Measurements from ENCODE around the gene CTNND2.

CTNND2 gene

GRCh38 chr5:11520241-11520930 lies 383.9 kb downstream of the CTNND2 start:
- H3K4me1 ChIP-seq (ENCODE audit: control insufficient read depth, insufficient read depth, low read length), result peaks cover 21% of the 10 kb centered on the region
- H3K27ac ChIP-seq (ENCODE audit: insufficient read depth, low read depth, low read length, poor library complexity, severe bottlenecking), result no peak overlapping the region
- 90 to 96% methylated on average over 3 of the region's 3 CpGs for WGBS, 2 experiments
- H3K27me3 ChIP-seq (ENCODE audit: control insufficient read depth, insufficient read depth, low read length, poor library complexity, severe bottlenecking), result no peaks in the 10 kb centered on the region
- no peaks in the 10 kb centered on the region for H3K36me3 ChIP-seq (ENCODE audit: control insufficient read depth, insufficient read depth, low read length)
- H3K4me3 ChIP-seq (ENCODE audit: insufficient read depth, low read depth, low read length), result no peak overlapping the region
- no peaks in the 10 kb centered on the region for H3K9me3 ChIP-seq (ENCODE audit: control insufficient read depth, low read length)

- Histone ChIP-seq H3K27me3 (ENCODE audit: control insufficient read depth, insufficient read depth, low read length, poor library complexity, severe bottlenecking) (no peaks in the 10 kb centered on the region), H3K9me3 (ENCODE audit: control insufficient read depth, low read length) (no peaks in the 10 kb centered on the region), H3K36me3 (ENCODE audit: control insufficient read depth, insufficient read depth, low read length) (no peaks in the 10 kb centered on the region), H3K4me1 (ENCODE audit: control insufficient read depth, insufficient read depth, low read length) (peaks cover 10% of the 10 kb centered on the region), H3K4me3 (ENCODE audit: insufficient read depth, low read depth, low read length) (no peak overlapping the region), H3K27ac (ENCODE audit: insufficient read depth, low read depth, low read length, poor library complexity, severe bottlenecking) (no peak overlapping the region)
- no CpG with 5 or more reads among the region's 2 CpGs for WGBS, 2 experiments
These were observed 385.0 kb downstream of the CTNND2 start for GRCh38 chr5:11519236-11519635.

- Histone ChIP-seq H3K36me3 (ENCODE audit: control insufficient read depth, insufficient read depth, low read length) (no peaks in the 10 kb centered on the region), H3K4me1 (ENCODE audit: control insufficient read depth, insufficient read depth, low read length) (peaks cover 4% of the 10 kb centered on the region), H3K27ac (ENCODE audit: insufficient read depth, low read depth, low read length, poor library complexity, severe bottlenecking) (no peak overlapping the region), H3K9me3 (ENCODE audit: control insufficient read depth, low read length) (no peaks in the 10 kb centered on the region), H3K27me3 (ENCODE audit: control insufficient read depth, insufficient read depth, low read length, poor library complexity, severe bottlenecking) (no peaks in the 10 kb centered on the region), H3K4me3 (ENCODE audit: insufficient read depth, low read depth, low read length) (no peak overlapping the region)
- 92 to 97% methylated on average over 1 to 2 of the region's 2 CpGs for WGBS, 2 experiments
These were observed 385.6 kb downstream of the CTNND2 start for GRCh38 chr5:11518676-11519075.

GRCh38 chr5:11514705-11515432 lies 389.4 kb downstream of the CTNND2 start:
- 86 to 87% methylated on average over 8 to 9 of the region's 11 CpGs for WGBS, 2 experiments
- Histone ChIP-seq H3K27ac (ENCODE audit: insufficient read depth, low read depth, low read length, poor library complexity, severe bottlenecking) (no peak overlapping the region), H3K27me3 (ENCODE audit: control insufficient read depth, insufficient read depth, low read length, poor library complexity, severe bottlenecking) (no peaks in the 10 kb centered on the region), H3K4me3 (ENCODE audit: insufficient read depth, low read depth, low read length) (no peak overlapping the region), H3K4me1 (ENCODE audit: control insufficient read depth, insufficient read depth, low read length) (no peaks in the 10 kb centered on the region), H3K36me3 (ENCODE audit: control insufficient read depth, insufficient read depth, low read length) (no peaks in the 10 kb centered on the region), H3K9me3 (ENCODE audit: control insufficient read depth, low read length) (no peaks in the 10 kb centered on the region)

GRCh38 chr5:11511878-11512277 lies 392.4 kb downstream of the CTNND2 start:
- Histone ChIP-seq H3K9me3 (ENCODE audit: control insufficient read depth, low read length) (no peaks in the 10 kb centered on the region), H3K27ac (ENCODE audit: insufficient read depth, low read depth, low read length, poor library complexity, severe bottlenecking) (no peak overlapping the region)

GRCh38 chr5:11510889-11511288 lies 393.4 kb downstream of the CTNND2 start:
- Histone ChIP-seq H3K27me3 (ENCODE audit: control insufficient read depth, insufficient read depth, low read length, poor library complexity, severe bottlenecking) (no peaks in the 10 kb centered on the region), H3K4me1 (ENCODE audit: control insufficient read depth, insufficient read depth, low read length) (peaks cover 4% of the 10 kb centered on the region), H3K27ac (ENCODE audit: insufficient read depth, low read depth, low read length, poor library complexity, severe bottlenecking) (no peak overlapping the region), H3K9me3 (ENCODE audit: control insufficient read depth, low read length) (no peaks in the 10 kb centered on the region), H3K36me3 (ENCODE audit: control insufficient read depth, insufficient read depth, low read length) (no peaks in the 10 kb centered on the region), H3K4me3 (ENCODE audit: insufficient read depth, low read depth, low read length) (no peak overlapping the region)
- 100% methylated on average over 1 of the region's 1 CpG for WGBS, 2 experiments

More at GRCh38 chr5:11511878-11512277, 392.4 kb downstream of the CTNND2 start:
- peaks cover 4% of the 10 kb centered on the region for H3K4me1 ChIP-seq (ENCODE audit: control insufficient read depth, insufficient read depth, low read length)
- 77 to 79% methylated on average over 2 of the region's 2 CpGs for WGBS, 2 experiments
- no peaks in the 10 kb centered on the region for H3K27me3 ChIP-seq (ENCODE audit: control insufficient read depth, insufficient read depth, low read length, poor library complexity, severe bottlenecking)
- H3K4me3 ChIP-seq (ENCODE audit: insufficient read depth, low read depth, low read length), result no peak overlapping the region
- no peaks in the 10 kb centered on the region for H3K36me3 ChIP-seq (ENCODE audit: control insufficient read depth, insufficient read depth, low read length)

GRCh38 chr5:11509793-11510192 lies 394.5 kb downstream of the CTNND2 start:
- Histone ChIP-seq H3K36me3 (ENCODE audit: control insufficient read depth, insufficient read depth, low read length) (no peaks in the 10 kb centered on the region), H3K4me3 (ENCODE audit: insufficient read depth, low read depth, low read length) (no peak overlapping the region), H3K4me1 (ENCODE audit: control insufficient read depth, insufficient read depth, low read length) (peaks cover 9% of the 10 kb centered on the region), H3K27me3 (ENCODE audit: control insufficient read depth, insufficient read depth, low read length, poor library complexity, severe bottlenecking) (no peaks in the 10 kb centered on the region), H3K27ac (ENCODE audit: insufficient read depth, low read depth, low read length, poor library complexity, severe bottlenecking) (no peak overlapping the region), H3K9me3 (ENCODE audit: control insufficient read depth, low read length) (no peaks in the 10 kb centered on the region)
- 86 to 94% methylated on average over 7 of the region's 7 CpGs for WGBS, 2 experiments

- Histone ChIP-seq H3K27ac (ENCODE audit: insufficient read depth, low read depth, low read length, poor library complexity, severe bottlenecking) (no peak overlapping the region), H3K27me3 (ENCODE audit: control insufficient read depth, insufficient read depth, low read length, poor library complexity, severe bottlenecking) (no peaks in the 10 kb centered on the region)
- 91 to 94% methylated on average over 9 of the region's 9 CpGs for WGBS, 2 experiments
These were observed 396.9 kb downstream of the CTNND2 start for GRCh38 chr5:11507156-11507910.

GRCh38 chr5:11504886-11505193 lies 399.4 kb downstream of the CTNND2 start:
- Histone ChIP-seq H3K9me3 (ENCODE audit: control insufficient read depth, low read length) (no peaks in the 10 kb centered on the region), H3K27ac (ENCODE audit: insufficient read depth, low read depth, low read length, poor library complexity, severe bottlenecking) (no peak overlapping the region), H3K27me3 (ENCODE audit: control insufficient read depth, insufficient read depth, low read length, poor library complexity, severe bottlenecking) (no peaks in the 10 kb centered on the region), H3K4me1 (ENCODE audit: control insufficient read depth, insufficient read depth, low read length) (peaks cover 9% of the 10 kb centered on the region), H3K4me3 (ENCODE audit: insufficient read depth, low read depth, low read length) (no peak overlapping the region), H3K36me3 (ENCODE audit: control insufficient read depth, insufficient read depth, low read length) (no peaks in the 10 kb centered on the region)
- WGBS, 2 experiments, result 91% methylated on average over 3 of the region's 3 CpGs; no CpG with 5 or more reads in 1 of the 2 experiments

More at GRCh38 chr5:11507156-11507910, 396.9 kb downstream of the CTNND2 start:
- peaks cover 9% of the 10 kb centered on the region for H3K4me1 ChIP-seq (ENCODE audit: control insufficient read depth, insufficient read depth, low read length)
- no peaks in the 10 kb centered on the region for H3K9me3 ChIP-seq (ENCODE audit: control insufficient read depth, low read length)
- H3K36me3 ChIP-seq (ENCODE audit: control insufficient read depth, insufficient read depth, low read length), result no peaks in the 10 kb centered on the region
- H3K4me3 ChIP-seq (ENCODE audit: insufficient read depth, low read depth, low read length), result no peak overlapping the region
